Right lobe of liver (tissue), 6 donors: ENCODE data around the gene R3HDM4. TPM values are rescaled to one million over a fixed set of nuclear protein-coding genes. Genes with fewer than 3 reads are reported as not detected.
"Not testable (repeated sequence)": the region's sequence is repeated elsewhere in the genome, so short reads cannot be mapped to it uniquely, and the experiment has no call there.

Experiments used
- ATAC-seq, 4 donors: fragments of 200-7000 bp; cut with Tn5 transposase; one replicate each; pipeline ENCODE4 v1.9.1; 2020; ENCODE audit warnings: mild to moderate bottlenecking in 4 of 4, moderate library complexity in 4 of 4
- DNase-seq, 3 donors: peaks; one replicate each; pipeline ENCODE4 v3.0.0-alpha.2; 2020
- H3K27ac ChIP-seq, 3 donors: fragments of 200-600 bp; one replicate each; pipeline ENCODE4 v1.8.0; 2022
- H3K27me3 ChIP-seq, 2 donors: fragments of 200-600 bp; one replicate each; pipeline ENCODE4 v1.8.0; 2022
- H3K36me3 ChIP-seq, 4 donors: fragments of 200-600 bp; sonication (generic) in 1 of 4; one replicate each; pipeline versions ENCODE4 v1.5.1 to v1.8.0; 2017 to 2022; ENCODE audit warnings: control low read depth in 1 of 4
- H3K4me1 ChIP-seq, 4 donors: fragments of 200-600 bp; sonication (generic) in 1 of 4; one replicate each; pipeline versions ENCODE4 v1.5.1 to v1.8.0; 2017 to 2022; ENCODE audit warnings: control low read depth in 1 of 4
- H3K4me3 ChIP-seq, 3 donors: fragments of 200-600 bp; one replicate each; pipeline ENCODE4 v1.8.0; 2022
- H3K9me3 ChIP-seq, 4 donors: fragments of 200-600 bp; sonication (generic) in 1 of 4; one replicate each; pipeline versions ENCODE4 v1.5.1 to v1.8.0; 2017 to 2022; ENCODE audit warnings: control low read depth in 1 of 4
- CTCF ChIP-seq, 4 donors: fragments of 200-600 bp in 3 of 4; fragments of 450-650 bp in 1 of 4; IDR thresholded peaks; one replicate each; pipeline versions ENCODE4 v1.5.1 to v1.8.0; 2016 to 2022; ENCODE audit warnings: antibody characterized with exemption in 4 of 4, mild to moderate bottlenecking in 2 of 4
- POLR2A ChIP-seq: fragments of 450-650 bp; IDR thresholded peaks from one replicate; pipeline ENCODE4 v1.6.1; 2017; ENCODE audit warnings: antibody characterized with exemption, mild to moderate bottlenecking
- WGBS: methylation state at CpG from one replicate; pipeline ENCODE4 v1.1.6; 2018; ENCODE audit warnings: low coverage, low lambda C conversion rate; ENCODE audit not compliant: insufficient coverage; ENCODE audit errors: missing lambda C conversion rate; 5-methylcytosine and 5-hydroxymethylcytosine counted together
- intact Hi-C, 2 donors: fragments of 100-400 bp; cut with DNase I; formaldehyde crosslinking; loops; one replicate each; pipeline versions ENCODE4 v1.11.2 to v1.14.1; 2022
- total RNA-seq, 6 experiments: library from RNA; depleted of rRNA in 2 of 6; stranded (reverse); fragments of >200 nt in 2 of 6; fragmentation: NEBNext Ultra II Directional in 3 of 6; extraction: Animal tissue kit (Norgen Biotek cat#: 25700) in 3 of 6; gene quantifications; one replicate each; pipeline versions ENCODE4 v1.1.0 to v1.2.4, GENCODE V29; 2016 to 2023
- donor health status: DM: no; HTN: yes; CAD: no.
- donor health status: DM: no; HTN: no; CAD: no.
- donor health status: DM: no; HTN: no; CAD: no.
- donor health status: DM: no; HTN: yes; CAD: no.
- donor health status: DM: no; HTN: yes; CAD: no.

R3HDM4 gene
- total RNA-seq, 6 experiments from 2014 or later, result 14.5 to 28.2 (median 20.5) TPM

- H3K27me3 ChIP-seq, result no peaks in the 10 kb centered on the region
- WGBS, result no CpG with 5 or more reads among the region's 34 CpGs
- H3K9me3 ChIP-seq, result no peaks in the 10 kb centered on the region
- H3K4me3 ChIP-seq, result no peak overlapping the region
- DNase-seq, result no peak
- TF ChIP-seq POLR2A (no peak), CTCF (IDR thresholded peaks at IDR 0.05) (no peak)
- H3K27ac ChIP-seq, result no peak overlapping the region
- no peak for ATAC-seq
- no peaks in the 10 kb centered on the region for H3K4me1 ChIP-seq
- peaks cover 0 to 12% (median 1%) of the 10 kb centered on the region in 4 donors for H3K36me3 ChIP-seq
- intact Hi-C loops, result no loop called here
These were observed 31.5 kb downstream of the R3HDM4 start for GRCh38 chr19:881385-882071.

DNA sequence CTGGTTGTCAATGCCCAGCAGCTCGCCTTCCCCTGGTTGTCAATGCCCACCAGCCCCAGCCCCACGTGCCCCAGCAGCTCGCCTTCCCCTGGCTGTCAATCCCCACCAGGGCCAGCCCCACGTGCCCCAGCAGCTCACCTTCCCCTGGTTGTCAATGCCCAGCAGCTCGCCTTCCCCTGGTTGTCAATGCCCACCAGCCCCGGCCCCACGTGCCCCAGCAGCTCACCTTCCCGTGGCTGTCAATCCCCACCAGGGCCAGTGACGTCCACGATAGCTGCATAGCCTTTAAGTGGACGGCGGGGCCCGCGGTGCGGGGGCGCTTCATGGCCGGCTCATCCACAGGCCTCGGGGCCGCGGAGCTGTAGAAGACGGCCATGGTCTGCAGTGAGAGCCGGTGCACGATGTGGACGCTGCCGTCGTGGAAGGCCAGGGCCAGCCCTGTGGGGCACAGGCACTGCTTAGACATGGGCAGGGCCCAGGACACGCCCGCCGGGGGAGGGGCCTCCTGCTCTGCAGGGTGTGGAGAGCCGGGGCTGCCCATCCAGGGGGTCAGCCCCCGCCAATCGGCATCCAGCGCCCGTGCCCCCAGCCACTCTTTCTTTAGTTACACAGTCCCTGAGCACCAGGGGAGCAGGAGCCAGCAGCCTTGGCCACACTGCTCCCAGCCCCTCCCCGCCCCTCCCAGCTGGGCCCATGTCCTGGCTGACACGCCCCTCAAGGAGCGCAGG, 33.1 kb downstream of the R3HDM4 start:
- Histone ChIP-seq H3K4me3 (no peak overlapping the region), H3K9me3 (no peaks in the 10 kb centered on the region), H3K36me3 (peaks cover 0 to 14% (median 0%) of the 10 kb centered on the region in 4 donors), H3K4me1 (no peaks in the 10 kb centered on the region), H3K27me3 (no peaks in the 10 kb centered on the region), H3K27ac (no peak overlapping the region)
- DNase-seq, result no peak
- ATAC-seq, result peak in 1 of 4 donors; percentile 9
- intact Hi-C loops, result no loop called here
- 78% methylated on average over 8 of the region's 37 CpGs for WGBS
- TF ChIP-seq CTCF (IDR thresholded peaks at IDR 0.05) (no peak), POLR2A (no peak)

GRCh38 chr19:878751-879561, 34.1 kb downstream of the R3HDM4 start:
- WGBS, result 85% methylated on average over 23 of the region's 24 CpGs
- H3K27me3 ChIP-seq, H3K9me3 ChIP-seq, DNase-seq, H3K36me3 ChIP-seq, ATAC-seq, H3K4me1 ChIP-seq, intact Hi-C loops, H3K4me3 ChIP-seq, H3K27ac ChIP-seq: not testable (repeated sequence)

DNA sequence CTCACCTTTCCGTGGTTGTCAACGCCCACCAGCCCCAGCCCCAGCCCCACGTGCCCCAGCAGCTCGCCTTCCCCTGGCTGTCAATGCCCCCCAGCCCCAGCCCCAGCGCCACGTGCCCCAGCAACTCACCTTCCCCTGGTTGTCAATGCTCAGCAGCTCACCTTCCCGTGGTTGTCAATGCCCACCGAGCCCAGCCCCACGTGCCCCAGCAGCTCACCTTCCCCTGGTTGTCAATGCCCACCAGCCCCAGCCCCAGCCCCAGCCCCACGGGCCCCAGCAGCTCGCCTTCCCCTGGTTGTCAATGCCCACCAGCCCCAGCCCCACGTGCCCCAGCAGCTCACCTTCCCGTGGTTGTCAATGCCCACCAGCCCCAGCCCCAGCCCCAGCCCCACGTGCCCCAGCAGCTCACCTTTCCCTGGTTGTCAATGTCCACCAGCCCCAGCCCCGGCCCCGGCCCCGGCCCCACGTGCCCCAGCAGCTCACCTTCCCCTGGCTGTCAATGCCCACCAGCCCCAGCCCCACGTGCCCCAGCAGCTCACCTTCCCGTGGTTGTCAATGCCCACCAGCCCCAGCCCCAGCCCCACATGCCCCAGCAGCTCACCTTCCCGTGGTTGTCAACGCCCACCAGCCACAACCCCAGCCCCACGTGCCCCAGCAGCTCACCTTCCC, 34.9 kb downstream of the R3HDM4 start:
- ATAC-seq, H3K27ac ChIP-seq, H3K4me3 ChIP-seq, H3K4me1 ChIP-seq, intact Hi-C loops, DNase-seq, H3K9me3 ChIP-seq, H3K27me3 ChIP-seq: not testable (repeated sequence)
- 86% methylated on average over 17 of the region's 23 CpGs for WGBS
- H3K36me3 ChIP-seq, result peaks cover 0 to 15% (median 0%) of the 10 kb centered on the region in 4 donors

GRCh38 chr19:876780-877314, 36.2 kb downstream of the R3HDM4 start:
- Histone ChIP-seq H3K4me1 (no peaks in the 10 kb centered on the region), H3K27me3 (no peaks in the 10 kb centered on the region), H3K9me3 (no peaks in the 10 kb centered on the region), H3K4me3 (no peak overlapping the region), H3K27ac (no peak overlapping the region), H3K36me3 (peaks cover 0 to 15% (median 0%) of the 10 kb centered on the region in 4 donors)
- TF ChIP-seq CTCF (IDR thresholded peaks at IDR 0.05), result no peak
- TF ChIP-seq POLR2A, result no peak
- DNase-seq (no peak), ATAC-seq (no peak)
- 78% methylated on average over 4 of the region's 29 CpGs for WGBS
- intact Hi-C loops, result no loop called here
